ENCODE data around the gene KBTBD12.

Gene KBTBD12

DNA sequence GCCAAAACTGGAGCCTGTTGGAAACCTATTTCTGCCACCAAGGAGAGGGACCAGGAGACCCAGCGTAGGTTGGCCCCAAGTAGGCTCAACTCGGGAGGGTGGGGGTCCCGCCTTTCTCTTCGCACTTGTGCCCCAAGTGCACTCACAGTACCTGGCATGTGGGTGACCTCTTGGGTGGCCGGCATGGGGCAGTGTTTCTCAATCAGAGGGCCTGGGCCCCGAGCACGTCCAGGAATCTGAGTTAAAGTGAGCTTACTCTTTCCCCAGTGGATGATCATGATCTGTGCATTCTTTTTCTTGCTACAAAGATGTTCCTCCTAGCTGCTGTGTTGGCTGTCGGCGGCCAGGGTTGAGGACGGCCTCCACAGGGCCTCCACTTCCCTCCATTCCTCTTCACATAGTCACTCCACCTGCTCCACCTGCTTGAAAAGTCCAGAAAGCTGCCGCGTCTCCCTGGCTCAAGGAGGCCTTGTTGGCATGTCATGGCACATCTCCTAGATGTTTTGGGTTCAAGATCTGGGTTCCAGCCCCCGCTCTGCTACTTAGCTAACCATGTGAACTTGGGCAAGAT lies 70.7 kb downstream of the KBTBD12 start:
- DNase-seq (ENCODE audit: low read depth in 2 of 2) = no peak

DNA sequence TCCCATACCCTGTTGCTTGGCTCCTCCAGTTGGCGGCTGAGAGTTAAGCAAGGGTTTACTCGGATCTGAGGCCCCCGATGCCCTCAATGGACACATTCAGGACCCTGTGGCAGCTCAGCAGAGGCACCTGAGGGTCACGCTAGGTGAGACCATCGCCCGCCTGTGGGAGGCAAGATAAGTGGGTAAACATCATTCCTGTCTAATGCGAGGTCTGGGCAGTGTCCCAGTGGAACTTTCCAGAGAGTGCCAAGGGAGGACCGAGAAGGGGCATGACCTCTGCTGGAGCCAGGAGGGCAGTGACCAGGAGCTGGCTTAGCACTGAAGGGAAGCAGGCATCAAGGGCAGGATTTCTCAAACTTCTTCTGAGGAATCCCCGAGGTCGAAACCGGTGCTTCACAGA lies 71.8 kb downstream of the KBTBD12 start:
- DNase-seq (ENCODE audit: low read depth in 2 of 2) = no peak

DNA sequence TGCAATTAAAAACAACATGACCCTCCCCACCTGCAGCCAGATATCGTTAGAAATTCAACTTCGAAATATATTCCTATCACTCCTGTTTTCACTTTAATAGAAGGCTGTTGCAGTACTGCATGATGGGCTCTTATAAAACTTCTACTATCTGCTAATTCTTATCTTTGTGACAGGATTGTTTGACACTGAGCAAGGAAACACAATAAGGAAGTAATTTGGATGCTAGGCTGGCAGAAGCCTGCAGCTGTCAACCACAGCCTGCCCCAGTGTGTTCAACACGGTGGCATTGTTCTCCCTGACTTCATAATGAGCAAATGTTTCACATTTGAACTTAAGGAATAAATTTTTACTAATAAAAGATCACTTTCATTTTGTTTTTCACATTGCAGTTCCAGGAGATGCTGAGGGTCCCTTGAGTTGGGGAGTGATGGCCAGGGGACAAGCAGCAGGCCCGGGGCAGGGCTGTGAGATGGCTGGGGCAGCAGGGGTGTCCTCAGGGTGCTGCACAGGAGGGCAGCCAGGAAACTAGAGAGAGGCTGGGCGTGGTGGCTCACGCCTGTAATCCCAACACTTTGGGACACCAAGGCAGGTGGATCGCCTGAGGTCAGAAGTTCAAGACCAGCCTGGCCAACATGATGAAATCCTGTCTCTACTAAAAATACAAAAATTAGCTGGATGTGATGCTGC lies 72.4 kb downstream of the KBTBD12 start:
- no peak for DNase-seq (ENCODE audit: low read depth in 2 of 2)

DNA sequence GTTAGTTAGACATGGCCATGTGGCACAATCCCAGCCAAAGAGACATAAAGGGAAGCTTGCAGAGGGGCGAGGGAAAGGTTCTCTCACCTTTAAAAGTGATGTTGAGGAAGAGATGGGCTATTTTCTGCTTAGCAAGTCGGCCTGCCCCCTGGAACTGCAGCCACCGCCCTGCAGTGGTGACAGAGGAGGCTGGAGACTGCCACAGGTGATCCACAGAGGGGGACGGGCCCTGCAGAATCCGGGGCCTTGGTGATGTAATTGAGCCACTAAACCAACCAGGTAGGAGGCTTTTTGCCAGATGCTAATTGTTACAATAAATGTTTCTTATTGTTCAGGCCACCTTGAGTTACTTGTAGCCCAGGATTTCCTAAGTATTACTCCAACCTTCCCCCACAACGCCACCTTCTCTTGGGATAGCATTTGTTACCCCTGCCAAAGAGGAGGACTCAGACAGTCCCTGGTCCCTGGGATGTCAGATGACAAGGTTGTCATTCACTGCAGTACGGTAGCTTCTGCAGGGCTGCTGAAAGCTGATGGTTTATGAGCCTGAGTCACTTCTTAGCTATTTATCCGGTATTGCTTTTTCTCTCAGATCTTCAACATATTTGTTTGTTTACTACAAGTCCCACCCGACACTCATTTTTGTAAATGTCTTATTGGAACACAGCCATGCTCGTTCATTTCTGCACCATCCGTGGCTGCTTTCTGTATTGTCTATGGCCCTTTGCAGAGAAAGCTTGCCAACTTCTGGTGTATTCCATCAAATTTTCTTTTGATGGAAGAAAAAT lies 73.9 kb downstream of the KBTBD12 start:
- no peak for DNase-seq (ENCODE audit: low read depth in 2 of 2)

DNA sequence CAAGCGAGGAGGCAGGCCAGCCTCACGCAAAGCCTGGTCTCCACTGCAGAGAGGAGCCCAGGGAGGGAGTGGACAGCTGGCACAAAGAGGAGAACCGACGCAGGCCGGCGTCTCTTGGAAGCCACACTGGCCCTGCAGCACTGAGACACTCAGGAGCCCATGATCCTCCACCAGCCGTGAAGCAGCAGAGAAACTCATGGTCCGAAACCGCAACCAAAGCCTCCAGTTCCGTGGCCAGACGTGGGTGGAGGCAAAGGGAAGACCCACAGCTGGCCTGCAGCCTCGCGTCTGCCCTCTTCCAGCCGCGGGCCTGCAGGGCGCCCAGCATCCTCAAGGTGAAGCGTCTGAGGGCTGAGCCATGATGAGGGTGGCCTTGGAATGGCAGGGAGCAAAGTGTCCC lies 75.0 kb downstream of the KBTBD12 start:
- DNase-seq (ENCODE audit: low read depth in 2 of 2) = no peak

DNA sequence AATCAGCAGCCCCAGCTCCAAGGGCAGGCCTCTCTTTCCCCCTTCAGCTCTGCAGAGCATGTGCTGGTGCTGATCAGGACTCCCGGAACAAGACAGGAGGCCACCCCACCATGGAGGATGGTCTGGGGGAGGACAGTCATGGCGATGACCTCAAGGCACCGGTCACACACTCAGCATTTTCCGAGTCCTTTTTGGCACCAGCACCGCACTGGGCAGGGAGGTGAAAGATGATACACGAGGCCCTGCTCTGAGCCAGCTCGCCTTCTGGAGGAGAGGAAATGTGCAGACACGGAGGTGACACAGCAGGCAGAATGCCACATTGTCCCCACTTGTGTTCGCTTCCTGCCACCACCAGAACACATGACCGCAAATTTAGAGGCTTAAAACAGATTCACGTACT lies 75.4 kb downstream of the KBTBD12 start:
- DNase-seq (ENCODE audit: low read depth in 2 of 2) = no peak

DNA sequence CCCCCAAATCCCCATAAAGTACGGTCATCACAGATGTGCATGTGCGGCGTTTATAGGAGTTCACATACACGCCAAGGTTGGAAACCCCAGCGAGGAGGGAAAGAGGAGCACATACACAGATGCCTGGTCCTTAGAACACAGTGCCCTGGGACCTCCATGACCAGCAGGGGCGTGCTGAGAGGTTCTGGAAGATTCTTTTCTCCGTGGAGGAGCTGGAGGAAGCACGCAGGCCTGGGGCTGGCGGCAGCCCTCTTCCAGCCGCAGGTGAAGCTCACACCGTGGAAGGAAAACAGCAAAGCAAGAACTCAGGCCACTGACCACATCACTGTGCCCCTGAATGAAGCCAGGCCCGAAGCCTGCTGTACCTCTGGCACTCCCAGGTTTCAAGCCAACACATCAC lies 76.2 kb downstream of the KBTBD12 start:
- no peak for DNase-seq (ENCODE audit: low read depth in 2 of 2)

DNA sequence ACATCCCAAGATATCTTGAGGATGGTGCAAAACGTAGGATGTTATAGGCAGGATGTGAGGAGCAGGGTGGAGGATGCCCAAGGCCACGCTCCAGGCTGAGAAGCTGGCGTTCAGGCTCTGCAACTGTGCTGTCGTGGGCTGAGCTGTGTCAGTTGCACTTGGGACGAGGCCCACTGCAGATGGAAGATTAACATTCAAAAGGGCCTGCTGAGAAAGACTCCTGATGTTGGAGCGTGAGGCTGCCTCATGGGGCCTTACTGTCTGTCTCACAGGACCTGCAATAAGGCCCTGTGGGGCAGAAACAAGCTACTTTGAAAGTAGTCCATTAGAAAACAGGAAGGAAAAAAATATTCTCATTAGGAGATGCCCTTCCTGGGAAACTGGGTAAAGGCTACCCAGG lies 76.6 kb downstream of the KBTBD12 start:
- no peak for DNase-seq (ENCODE audit: low read depth in 2 of 2)

DNA sequence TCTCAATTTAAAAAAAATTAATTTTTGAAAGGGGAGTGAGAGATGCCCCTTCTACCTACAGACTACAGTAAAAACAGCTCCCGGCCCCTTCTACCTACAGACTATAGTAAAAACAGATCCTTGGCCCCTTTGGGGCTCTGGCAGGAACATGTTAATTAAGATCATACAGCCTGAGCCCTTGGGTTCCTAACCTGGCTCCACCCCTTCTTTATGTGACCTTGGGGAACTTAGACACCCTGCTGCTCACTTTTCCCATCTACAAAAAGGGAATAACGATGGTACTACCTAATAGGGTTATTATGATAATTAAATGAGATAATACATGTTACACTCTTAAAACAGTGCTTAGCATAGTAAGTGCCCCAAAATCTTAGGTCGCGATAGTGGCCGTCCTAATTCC lies 77.1 kb downstream of the KBTBD12 start:
- DNase-seq (ENCODE audit: low read depth in 2 of 2) = no peak

DNA sequence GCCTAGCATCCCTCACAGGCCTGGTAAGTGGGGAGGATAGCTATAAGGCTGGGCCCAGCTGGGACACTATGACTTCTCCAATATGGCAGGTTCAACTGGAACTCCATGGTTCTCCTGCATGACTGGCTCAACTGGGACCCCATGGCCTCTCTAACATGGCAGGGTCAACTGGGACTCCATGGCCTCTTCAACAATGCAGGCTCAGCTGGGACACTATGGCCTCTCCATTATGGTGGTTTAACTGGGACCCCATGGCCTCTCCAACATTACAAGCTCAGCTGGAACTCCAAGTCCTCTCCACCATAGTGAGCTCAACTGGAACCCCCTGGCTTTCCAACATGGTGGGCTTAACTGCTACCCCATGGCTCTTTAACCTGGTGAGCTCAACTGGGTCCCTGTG lies 79.0 kb downstream of the KBTBD12 start:
- DNase-seq (ENCODE audit: low read depth in 2 of 2) = no peak

DNA sequence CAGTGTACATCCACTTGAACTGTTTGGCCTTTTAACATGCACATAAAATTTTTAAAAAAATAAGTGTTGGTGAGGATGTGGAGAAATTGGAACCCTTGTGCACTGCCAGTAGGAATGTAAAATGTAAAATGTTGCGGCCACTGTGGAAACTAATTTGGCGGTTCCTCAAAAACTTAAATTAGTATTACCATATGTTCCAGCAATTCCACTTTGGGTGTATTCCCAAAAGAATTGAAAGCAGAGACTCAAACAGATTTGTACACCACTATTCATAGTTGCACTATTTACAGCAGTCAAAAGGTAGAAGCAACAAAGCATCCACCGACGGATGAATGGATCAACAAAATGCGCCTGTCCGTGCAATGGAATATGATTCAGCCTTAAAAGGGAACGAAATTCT lies 82.0 kb downstream of the KBTBD12 start:
- no peak for DNase-seq (ENCODE audit: low read depth in 2 of 2)

DNA sequence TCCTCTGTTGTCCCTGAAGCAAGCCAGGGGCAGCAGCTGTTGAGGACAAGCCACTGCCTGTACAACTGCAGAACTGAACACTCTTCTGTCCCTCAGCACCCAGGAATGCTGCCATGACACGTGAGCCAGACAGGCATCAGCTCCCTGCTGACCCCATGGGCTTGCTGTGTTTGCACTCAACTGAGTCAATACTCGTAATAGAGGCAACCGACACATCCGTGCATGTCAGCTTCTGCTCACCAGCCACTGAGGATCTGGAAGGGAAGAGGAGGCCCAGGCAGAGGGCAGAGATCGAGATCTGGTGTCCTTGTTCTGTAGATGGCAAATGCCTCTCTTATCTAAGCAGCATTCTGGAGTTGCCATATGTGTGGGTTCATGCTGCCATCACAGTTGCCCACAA lies 82.9 kb downstream of the KBTBD12 start:
- DNase-seq (ENCODE audit: low read depth in 2 of 2) = no peak

DNA sequence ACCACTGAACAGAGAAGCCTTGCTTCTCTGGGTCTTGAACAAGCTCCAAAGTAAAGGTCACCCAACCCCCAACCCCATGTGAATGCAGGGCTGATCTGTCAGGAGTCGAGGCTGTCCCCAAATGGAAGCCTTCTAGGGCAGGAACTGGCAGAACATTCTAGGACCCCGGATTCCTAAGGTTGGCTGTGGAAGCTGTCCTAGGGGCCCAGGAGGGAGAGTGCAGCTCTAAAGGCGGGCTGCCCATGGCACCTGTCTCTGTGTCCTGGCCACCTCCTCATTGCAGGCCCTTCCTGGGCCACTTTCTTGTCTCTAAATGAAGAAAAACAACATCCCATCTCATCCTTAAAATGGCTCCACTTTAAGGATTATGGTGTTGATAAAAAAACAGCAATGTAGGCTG lies 83.6 kb downstream of the KBTBD12 start:
- DNase-seq (ENCODE audit: low read depth in 2 of 2) = no peak

DNA sequence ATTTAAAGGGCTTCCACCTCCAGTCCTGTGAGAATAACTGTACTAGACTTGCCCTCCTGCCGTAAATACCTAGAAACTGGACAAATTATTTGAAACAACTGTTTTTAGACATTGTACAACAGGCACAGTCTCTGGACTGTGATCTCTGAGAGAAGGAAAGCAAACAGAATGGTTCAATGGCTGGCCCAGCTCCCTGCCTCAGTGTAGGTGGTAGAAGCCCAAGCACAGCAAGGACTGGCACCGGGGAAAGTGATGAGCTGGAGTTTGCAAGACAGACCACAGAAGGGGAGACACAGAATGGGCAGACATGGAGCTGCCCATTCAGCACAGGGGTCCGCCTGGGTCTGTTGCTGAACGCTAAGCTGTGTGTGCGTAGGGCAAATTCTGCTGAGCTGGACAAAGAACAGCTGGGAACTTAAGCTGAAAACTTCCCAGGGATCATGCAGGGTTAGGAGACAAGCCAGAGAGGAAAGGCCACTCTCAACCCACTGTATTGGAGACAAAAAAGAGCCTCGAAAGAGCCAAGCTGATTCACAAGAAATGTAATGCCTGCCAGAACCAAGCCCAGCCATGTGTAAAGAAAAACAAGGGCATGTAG lies 84.6 kb downstream of the KBTBD12 start:
- DNase-seq (ENCODE audit: low read depth in 2 of 2) = no peak

DNA sequence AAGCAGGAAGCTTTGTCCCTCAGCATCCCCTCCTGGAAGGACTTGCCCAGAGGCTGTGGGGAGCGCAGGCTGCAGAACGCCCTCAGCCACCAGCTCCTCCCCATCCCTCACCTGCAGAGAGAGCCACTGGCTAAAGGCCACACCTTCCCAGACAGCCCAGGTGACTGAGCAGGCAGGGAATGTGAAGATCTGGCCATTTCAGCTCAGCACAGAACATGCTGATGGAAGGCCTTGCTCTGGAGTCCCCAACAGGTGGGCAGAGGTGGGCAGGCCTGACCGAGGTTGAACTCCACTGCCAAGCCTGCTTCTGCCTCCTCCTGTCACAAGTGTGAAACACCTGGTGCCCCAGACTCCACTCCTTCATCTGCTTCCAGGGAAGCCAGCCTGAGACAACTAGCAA lies 86.5 kb downstream of the KBTBD12 start:
- DNase-seq (ENCODE audit: low read depth in 2 of 2) = no peak

DNA sequence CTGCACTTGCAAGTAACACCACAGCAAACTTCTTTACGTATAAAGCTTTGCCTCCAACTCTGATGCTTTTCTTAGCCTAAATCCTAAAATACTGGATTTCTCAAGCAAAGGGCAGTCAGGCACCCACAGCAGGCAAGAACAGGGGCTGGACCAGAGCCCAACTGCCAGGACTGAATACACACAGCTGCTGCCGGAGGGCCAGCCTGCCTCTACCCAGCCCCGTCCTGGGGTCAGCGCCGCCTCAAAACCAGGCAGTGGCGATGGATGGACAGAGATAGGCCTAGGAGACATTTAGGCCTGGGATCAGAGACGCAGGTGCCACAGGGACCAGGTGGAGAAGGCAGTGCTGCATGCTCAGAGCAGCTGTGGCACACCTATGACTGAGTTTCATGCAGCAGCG lies 89.6 kb downstream of the KBTBD12 start:
- DNase-seq (ENCODE audit: low read depth in 2 of 2) = no peak

DNA sequence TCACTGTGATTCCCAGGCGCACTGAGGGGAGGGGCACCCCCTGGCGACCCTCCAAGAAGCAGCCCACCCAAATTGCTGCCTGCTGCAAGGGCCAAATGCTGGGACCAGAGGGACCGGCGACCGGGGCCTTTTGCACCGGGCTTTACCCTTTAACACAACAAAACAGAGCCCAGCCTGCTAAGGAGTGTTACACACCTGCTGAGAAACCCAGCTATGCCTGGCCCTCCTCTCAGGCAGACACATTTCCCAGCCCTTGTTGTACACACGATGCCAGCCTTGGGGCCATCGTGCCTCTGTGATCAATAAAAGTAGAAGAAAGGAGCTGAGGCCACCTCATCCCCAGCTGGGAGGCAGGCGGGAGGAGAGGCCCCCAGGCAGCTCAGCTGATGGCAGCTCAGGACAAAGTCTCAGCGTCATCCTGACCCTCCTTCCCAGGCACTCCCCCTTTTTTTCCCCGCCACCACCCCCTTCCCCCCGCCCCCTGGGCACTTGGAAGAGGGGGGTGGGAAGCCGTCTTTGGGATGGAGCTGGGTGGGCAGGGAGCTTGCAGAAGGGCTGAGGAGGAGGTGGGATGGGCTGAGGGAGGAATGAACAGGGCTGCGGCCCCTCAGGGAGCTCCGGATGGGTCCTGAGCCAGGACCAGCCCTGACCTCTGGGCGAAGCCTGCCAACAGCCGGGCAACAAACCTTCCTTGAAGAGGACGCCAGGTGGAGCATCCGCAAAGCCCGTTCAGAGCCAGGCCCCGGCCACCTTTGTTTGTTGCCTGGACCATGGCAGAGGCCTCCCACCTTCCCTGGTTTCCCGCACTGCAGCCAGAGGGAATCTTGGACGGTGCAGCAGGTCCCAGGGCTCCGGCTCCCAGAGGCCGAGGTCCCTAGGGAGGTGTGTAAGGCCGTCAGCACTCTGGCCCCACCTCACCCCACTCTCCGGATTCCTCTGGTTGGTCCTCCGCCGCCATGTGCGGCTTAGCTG lies 91.3 kb downstream of the KBTBD12 start:
- DNase-seq (ENCODE audit: low read depth in 2 of 2) = no peak

DNA sequence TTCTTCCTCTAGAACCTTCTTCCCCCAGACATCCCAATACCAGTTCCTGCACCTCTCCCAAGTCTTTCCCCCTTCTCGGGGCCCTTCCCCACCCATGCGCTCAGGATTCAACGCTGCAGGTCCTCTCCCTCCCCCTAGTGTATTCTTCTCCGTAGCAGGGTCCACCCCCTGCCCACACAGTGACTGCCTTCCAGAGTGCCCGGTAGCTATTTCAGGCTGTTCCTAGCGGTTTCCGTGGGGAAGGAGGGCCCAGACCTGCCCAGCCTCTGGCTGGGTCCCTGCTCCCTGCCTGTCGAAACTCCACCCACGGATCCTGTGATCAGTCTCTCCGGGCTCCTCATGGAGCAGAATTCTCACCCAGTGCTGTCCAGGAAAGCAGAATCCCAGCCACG lies 92.0 kb downstream of the KBTBD12 start:
- no peak for DNase-seq (ENCODE audit: low read depth in 2 of 2)

DNA sequence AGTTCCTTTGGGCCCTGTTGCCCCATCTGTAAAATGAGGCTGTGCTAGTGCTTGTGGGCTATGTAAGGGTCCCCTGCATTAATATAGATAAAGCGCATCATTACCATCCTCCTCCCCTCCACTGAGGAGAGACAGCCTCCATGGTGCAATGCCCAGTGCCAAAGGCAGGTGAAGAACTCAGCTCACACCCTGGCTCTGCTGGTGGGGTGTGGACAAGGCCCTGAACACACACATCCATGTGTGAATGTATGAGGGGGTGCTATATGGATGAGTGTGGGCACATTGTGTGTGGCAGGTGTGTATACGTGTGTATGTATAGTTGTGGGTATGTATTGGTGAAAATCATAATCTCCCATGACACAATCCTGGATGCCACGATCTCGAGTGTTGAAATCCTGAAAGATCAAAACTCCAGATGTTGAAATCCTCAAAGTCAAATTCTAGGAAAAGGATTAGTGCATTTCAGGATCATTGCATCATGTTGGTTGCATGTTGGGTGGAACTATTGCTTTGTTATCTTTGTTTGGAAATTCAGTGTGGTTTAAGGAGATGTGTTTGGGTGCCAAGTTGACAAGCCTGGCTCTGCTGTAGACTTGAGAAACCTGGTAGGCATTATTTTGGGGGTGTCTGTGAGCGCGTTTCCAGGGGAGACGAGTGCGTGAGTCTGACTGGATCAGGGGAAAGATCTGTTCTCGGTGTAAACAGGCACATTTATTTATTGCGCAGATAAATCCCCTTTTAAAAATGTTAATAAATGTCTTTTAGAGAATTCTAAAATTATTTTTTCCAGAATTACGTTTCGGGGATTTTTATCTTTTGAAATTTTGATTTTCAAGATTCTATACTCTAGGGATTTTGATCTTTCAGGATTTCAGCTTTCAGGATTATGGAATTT lies 95.2 kb downstream of the KBTBD12 start:
- DNase-seq (ENCODE audit: low read depth in 2 of 2) = no peak

DNA sequence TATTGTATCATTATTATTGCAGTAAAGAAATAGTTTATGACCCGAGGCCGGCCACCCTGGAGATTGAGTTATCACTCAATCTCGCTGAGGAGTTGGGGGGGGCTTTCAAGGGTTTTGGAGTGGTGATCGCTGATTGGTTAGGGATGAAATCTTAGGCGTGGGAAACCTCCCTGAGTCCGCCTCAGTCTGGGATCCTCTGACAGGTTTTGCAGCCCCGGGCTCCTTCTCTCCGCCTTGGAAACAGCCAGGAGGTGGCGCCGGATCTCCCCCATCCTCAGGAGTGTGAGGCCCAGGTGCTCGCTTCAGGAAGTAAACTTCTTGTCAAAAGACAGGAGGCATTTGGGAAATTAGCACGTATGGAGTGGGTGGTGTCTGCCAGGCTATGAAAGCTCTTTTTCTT lies 96.1 kb downstream of the KBTBD12 start:
- no peak for DNase-seq (ENCODE audit: low read depth in 2 of 2)

DNA sequence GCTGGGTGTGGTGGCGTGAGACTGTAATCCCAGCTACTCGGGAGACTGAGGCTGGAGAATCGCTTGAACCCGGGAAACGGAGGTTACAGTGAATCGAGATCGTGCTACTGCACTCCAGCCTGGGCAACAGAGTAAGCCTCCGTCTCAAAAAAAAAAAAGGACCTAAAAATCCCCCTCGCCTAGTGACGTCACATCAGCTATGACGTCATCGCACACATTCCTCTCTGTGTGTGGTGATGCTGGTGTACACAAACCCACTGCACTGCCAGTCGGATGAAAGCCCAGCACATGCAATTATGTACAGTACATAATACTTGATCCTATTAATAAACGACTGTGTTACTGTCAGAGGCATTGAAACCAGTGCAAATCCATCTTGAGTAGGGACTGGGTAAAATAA lies 97.0 kb downstream of the KBTBD12 start:
- DNase-seq (ENCODE audit: low read depth in 2 of 2) = no peak

Data from stimulated activated CD8-positive, alpha-beta memory T cell treated with anti-CD3 and anti-CD28 coated beads, Interleukin-2, amount 100 ng/mL, for 1 hour (primary cell).